Mesenteric fat pad (tissue), 1 donor: Measurements from ENCODE around the gene PTPRN2. TPM values are rescaled to one million over a fixed set of nuclear protein-coding genes. Genes with fewer than 3 reads are reported as not detected.

Source experiments
- DNase-seq: peaks from one replicate; pipeline ENCODE4 v3.0.0-alpha.2; 2020; ENCODE audit warnings: low spot score
- total RNA-seq: library from RNA; stranded (reverse); fragmentation: NEBNext Ultra II Directional; extraction: Animal tissue kit (Norgen Biotek cat#: 25700); gene quantifications from one replicate; pipeline ENCODE4 v1.2.1, GENCODE V29; 2021
- donor health status: DM: yes; HTN: yes; CAD: no.

Gene PTPRN2
- total RNA-seq, 1 donor from 2014 or later = 2.6 TPM

DNA sequence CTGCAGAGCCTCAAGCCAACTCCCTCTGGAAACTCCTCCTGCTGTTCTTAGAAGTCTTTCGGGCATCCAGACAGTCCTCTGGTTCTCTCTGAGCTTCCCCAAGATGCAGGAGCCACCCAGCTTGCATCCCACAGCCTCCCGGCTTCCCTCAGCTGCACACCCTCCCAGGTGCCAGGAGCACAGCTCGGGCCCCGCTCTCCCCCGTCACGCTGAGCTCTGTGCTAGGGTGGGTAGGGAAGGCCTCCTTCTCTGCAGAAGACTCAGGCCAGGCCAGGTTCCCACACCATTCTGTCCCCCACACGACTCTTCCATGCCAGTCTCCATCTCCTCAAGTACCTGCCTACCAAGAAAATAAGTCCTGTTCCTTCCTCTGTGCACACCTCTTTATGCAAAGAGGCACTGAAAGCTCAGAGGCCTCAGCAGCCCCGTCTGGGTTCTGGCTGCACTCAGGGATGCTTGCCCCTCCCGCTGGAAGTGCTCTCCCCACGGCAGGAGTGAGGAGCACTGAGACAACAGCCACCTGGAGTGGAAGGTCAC lies 537.1 kb downstream of the PTPRN2 start:
- peak; percentile 80 for DNase-seq

DNA sequence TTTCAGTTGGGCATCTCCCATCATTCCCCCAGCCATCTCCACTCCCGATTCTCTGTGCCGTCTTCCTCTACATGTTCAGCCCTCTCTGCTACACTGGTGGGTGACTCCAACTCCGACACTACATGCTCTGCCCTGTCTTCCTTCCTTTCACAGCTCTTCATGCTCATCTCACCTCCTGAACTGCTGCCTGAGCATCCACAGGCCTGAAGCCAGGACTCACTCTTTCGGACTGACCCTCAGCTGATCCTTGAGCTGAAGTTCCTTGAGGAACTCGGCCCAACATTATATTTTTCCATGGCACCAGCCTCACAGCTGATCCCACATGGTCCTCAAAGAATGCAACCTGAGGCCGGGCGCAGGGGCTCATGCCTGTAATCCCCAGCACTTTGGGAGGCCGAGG lies 538.4 kb downstream of the PTPRN2 start:
- peak; percentile 67 for DNase-seq

GRCh38 chr7:158048569-158048968 lies 539.1 kb downstream of the PTPRN2 start:
- DNase-seq = no peak

DNA sequence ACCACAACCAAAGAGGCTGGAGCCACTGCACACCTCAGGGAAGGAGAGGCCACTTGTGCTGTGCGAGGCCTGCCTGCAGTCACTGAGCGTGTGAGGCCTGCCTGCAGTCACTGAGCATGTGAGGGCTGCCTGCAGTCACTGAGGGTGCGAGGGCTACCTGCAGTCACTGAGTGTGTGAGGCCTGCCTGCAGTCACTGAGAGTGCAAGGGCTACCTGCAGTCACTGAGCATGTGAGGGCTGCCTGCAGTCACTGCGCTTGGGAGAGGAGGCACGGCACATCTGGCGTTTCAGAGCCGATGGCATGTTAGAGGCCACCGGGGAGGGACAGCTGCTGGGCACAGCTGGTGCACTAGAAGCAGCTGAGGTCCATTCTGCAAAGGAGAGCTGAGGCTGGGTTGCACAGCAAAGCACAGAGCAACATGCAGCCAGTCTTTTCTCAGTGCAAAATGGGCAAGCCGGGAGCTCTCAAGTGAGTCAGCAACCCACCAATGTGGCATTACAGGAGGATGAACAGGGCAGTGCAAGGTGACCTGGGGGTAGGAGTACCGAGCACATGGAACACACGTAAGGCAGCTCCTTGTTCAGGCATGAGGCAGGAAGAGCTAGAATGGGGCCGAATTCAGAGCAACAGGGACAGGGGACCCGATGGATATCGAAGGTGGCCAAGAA lies 540.1 kb downstream of the PTPRN2 start:
- DNase-seq = peak; percentile 71

DNA sequence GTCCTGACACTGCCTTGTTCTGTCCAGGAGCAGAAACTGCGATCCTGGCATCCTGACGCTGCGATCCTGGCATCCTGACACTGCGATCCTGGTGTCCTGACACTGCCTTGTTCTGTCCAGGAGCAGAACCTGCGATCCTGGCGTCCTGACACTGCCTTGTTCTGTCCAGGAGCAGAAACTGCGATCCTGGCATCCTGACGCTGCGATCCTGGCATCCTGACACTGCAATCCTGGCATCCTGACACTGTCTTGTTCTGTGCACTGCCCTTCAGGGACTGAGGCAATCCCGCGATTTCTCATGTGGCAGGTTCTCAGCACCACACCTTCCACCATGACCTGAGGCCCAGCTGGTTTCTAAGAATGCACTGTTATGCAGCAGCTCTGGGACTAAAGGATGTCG lies 541.4 kb downstream of the PTPRN2 start:
- DNase-seq = peak; percentile 64

- peak; percentile 64 for DNase-seq
Measured at GRCh38 chr7:158044482-158044823, 543.2 kb downstream of the PTPRN2 start.

GRCh38 chr7:158043551-158044481 lies 543.8 kb downstream of the PTPRN2 start:
- peak; percentile 51 for DNase-seq

DNA sequence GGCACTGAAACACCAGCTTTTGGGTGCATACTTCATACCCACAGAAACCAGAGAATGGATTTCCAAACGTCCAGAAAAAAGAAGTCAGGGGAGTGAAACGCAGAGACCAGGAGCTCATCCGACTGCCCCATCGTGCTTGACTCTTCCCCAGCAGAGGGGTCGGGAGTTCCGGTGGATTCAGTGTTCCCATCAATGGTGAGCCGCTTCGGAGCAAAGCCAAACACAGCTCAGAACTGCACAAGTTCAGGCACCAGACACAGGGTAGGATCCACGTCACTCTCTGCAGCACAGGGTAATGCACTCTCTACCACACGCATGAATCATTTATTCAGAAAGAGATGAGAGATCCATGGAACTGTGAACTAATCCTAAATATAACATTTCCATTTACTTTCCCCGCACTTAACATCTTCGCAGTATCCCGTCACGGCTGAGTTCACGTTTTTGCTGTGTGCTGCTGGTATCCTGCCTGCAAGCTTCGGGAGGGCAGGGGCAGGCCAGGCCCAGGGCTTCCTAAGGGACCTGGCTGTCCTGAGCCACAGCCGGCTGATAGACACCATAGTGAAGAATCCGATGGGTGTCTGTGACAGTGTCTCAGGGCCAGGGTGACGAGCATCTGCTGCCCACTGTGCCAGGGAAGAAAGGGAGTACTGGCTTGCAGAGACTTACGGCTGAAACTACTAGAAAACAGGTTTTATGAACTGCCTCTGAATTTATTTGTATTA lies 545.3 kb downstream of the PTPRN2 start:
- DNase-seq = peak; percentile 76

- peak; percentile 41 for DNase-seq
Measured at GRCh38 chr7:158040199-158040598, 547.4 kb downstream of the PTPRN2 start.

- no peak for DNase-seq
Measured at GRCh38 chr7:158039270-158039669, 548.4 kb downstream of the PTPRN2 start.

DNA sequence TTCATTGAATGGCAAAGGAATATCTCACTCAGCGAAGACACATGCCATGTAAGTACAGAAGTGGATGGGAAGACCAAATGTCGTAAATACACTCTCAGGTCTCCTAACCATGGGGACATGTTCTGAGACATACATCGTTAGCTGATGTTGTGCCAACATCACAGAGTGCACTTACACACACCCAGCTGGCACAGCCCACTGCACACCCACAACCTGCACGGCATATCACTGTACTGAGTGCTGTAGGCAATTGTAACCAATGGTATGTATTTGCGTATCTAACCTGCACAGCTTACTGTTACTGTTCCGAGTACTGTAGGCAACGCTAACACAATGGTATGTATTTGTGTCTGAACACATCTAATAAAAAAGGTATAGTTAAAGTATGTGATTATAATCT lies 550.4 kb downstream of the PTPRN2 start:
- peak; percentile 14 for DNase-seq

GRCh38 chr7:158035343-158035742 lies 552.3 kb downstream of the PTPRN2 start:
- DNase-seq = peak; percentile 47

- peak; percentile 12 for DNase-seq
Measured at GRCh38 chr7:158034571-158034970, 553.1 kb downstream of the PTPRN2 start.

DNA sequence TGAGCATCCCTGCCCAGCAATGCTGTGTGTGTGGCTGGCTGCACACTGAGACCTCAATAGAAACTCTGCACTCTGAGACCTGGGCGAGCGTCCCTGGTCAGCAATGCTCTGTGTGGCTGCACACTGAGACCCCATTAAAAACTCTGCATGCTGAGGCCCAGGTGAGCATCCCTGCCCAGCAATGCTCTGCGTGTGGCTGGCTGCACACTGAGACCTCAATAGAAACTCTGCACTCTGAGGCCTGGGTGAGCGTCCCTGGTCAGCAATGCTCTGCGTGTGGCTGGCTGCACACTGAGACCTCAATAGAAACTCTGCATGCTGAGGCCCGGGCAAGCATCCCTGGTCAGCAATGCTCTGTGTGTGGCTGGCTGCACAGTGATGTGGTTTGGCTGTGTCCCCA lies 553.7 kb downstream of the PTPRN2 start:
- peak; percentile 45 for DNase-seq

- DNase-seq = peak; percentile 30
Measured at GRCh38 chr7:158033196-158033595, 554.4 kb downstream of the PTPRN2 start.

DNA sequence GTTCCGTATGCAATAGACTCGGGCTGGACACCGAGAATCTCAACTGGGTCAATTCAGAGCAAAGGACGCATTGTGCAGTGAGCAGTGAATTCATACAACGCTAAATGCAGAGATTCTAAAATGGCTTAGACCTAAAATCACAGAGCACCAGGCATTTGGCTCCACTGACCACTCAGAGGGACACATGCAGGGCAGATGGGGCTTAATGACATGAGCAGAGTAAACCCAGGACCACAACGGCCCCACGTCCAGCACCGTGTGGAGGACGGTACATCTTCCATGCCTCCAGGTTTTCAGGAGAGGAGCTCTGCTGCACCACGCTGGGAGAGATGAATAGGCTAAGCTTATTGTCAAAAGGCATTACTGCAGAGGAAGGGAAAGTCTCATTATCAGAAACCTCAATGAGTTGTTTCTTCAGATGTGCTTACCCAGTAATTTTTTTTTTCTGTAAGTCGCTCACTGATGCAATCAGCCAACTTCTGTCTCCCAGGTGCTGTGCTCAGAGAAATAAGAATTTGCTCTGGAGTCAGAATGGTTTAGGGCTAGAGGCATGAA lies 555.0 kb downstream of the PTPRN2 start:
- peak; percentile 51 for DNase-seq

GRCh38 chr7:158031867-158032308 lies 555.7 kb downstream of the PTPRN2 start:
- DNase-seq = no peak

- DNase-seq = peak; percentile 68
Measured at GRCh38 chr7:158030566-158030965, 557.1 kb downstream of the PTPRN2 start.

DNA sequence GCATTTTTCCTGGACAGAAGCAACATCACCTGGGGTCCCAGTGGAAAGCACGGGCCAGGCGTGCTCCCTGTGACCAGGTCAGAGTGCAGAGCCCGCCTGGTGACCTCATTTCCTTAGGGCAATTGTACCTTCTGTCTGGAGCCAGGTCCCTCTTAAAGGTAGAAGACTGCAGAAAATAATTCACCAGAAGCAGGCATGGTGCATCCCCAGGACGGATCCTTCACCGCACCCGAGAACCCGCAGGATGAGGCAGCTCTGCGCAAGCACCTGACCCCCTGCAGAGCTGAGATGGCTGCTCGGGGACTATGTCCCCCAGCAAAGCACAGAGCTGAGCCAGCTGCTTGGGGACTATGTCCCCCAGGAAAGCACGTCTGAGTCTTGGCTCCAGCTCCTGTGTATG lies 557.6 kb downstream of the PTPRN2 start:
- peak; percentile 64 for DNase-seq

GRCh38 chr7:158029509-158029908 lies 558.1 kb downstream of the PTPRN2 start:
- DNase-seq = peak; percentile 37

- DNase-seq = peak; percentile 39
Measured at GRCh38 chr7:158028971-158029370, 558.7 kb downstream of the PTPRN2 start.
